NCI-H1048 (cell line): ENCODE measurements around the gene SYTL3.
"Not testable (repeated sequence)": the region's sequence is repeated elsewhere in the genome, so short reads cannot be mapped to it uniquely, and the experiment has no call there.

Experiments
- DNase-seq: peaks from one replicate; lab custom pipeline; 2025; lab: John Stamatoyannopoulos, UW

The SYTL3 gene

DNA sequence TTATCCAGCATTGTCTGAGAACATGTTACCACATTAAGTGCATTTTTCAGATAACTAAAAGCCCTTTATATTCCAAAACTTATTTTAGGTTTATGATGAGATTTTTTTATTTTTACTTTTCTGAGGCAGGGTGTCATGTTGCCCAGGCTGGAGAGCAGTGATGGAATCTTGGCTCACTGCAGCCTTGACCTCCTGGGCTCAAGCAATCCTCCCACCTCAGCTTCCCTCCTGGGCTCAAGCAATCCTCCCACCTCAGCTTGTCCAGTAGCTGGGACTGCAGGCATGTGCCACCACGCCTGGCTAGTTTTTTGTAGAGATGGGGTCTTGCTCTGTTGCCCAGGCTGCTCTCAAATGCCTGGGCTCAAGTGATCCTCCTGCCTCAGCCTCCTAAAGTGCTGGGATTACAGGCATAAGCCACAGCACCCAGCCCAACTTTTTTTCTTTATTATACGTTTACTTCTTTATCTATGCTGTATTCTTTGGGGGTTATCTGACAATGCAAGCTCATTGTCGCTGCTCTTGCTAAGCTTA, 11.5 kb upstream of the SYTL3 start:
- DNase-seq, result no peak

DNA sequence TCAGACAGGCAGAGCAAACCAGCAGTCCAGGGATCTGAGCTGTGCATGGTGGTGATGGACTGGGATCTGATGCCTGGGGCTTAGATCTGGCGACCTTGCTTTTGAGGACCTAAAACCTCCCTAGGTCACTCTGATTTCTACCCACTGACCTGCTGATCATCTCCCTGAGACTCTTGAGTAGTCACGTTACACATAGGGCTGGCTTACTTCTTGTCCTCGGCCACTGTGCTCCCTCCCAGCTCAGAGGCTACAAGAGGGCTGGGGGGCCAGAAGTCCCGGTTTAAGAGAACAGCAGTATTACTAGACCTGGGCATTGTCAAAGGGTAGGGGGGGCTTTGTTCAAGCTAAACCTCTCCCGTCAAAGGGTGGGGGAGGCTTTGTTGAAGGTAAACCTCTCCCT, 10.8 kb upstream of the SYTL3 start:
- no peak for DNase-seq

DNA sequence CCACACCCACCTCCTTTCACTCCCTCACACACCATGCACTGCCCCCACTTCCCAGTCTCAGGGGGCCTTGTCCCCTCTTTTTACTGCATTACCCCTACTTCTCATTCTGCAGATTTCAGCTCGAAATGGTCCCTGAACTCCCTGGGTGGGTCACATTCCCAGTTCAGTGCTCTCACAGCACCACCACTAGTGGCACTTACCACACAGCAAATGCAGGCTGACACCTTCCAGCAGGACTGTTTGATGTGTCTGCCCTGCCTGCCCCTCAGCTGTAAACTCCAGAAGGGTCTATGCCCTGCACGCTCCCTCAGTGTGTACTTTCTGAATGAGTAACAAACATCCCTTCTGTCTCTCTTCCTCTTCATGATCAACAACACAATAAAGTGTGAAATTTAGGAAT, 9.3 kb upstream of the SYTL3 start:
- no peak for DNase-seq

DNA sequence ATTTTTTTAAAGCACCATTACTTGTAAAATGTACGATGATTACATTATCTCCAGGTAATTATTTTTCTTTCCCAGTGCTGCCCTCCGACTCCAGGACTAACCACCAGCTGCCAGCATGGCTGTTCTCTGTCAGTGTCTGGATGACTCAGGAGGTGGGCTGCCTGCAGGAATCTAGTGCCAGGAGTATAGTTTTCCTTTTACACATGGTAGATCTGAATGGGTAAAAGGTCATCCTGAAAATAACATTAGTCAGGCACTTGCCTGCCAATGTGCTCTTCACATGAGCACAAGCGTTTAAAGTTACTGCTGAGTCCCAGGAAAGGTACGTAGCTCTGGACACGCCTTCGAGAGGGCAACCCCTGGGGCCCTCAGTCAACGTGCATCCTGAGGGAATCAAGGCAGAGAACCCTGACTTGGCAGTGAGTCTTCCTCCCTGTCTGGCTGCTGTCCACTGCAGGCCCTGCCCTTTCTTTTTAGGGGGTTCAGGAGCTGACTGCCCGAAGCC, 7.7 kb upstream of the SYTL3 start:
- DNase-seq, result no peak

DNA sequence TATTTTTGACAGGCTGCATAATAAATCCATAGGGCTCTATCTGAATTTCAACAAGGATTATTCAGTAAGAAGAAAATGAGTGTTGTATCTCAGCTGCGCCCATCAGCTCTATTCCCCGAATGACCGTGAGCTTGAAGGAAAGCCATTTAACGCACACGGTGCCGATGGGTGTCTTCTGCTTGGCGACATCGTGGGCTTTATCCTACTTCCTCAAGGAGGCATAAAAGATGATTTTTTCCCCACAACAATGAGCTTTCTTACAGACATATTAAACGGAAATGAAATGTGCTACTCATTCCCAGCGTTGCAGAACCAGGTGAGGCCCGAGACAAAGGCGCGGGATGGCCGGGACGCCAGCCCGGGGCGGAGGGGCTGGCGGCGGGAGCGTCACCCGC, 6.0 kb upstream of the SYTL3 start:
- DNase-seq, result no peak

DNA sequence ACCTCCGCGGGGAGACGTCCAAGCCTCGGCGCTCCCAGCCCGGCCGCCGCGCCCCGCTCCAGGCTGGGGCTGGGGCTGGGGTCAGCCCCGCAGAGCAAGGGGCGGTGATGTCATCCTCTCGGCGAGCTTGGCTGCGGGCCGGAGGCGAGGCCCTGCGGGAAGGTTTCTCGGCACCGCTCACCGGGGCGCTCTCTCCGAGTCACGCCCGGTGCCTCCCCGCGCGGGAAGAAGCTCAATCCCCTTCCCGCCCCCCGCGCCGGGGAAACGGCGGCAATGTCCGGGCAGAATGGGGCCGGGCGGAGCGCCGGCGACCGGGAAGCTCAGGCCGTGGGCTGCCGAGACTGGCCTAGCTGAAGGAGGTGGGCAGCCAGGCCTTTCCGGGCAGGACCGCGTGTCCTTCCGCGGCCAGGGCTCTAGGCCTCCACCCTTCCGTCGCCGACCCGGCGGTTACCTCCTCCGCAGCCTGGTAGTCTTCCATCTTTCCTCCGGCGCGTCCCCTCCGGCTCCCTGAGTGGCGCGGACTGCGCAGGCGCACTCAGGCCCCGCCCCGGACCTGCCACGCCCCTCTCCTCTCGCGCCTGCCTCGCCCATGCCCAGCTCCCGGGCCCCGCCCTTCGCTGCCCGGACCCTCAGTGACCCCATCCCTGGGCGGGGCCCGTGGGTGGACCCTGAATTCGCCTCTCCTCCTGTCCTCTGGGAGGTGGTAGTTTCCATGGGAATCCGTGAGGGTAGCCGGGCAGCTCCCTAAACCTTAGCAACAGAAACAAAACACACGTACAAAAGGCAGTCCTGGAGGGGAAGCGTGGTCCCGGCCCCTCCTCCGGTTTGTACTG, 5.4 kb upstream of the SYTL3 start, which contains the start of gene DYNLT1:
DYNLT1 (minus strand) TSS at position 513 of the 833 bp plus-strand sequence; CDS start at position 478, 35 bp downstream.
- DNase-seq, result peak; percentile 67

DNA sequence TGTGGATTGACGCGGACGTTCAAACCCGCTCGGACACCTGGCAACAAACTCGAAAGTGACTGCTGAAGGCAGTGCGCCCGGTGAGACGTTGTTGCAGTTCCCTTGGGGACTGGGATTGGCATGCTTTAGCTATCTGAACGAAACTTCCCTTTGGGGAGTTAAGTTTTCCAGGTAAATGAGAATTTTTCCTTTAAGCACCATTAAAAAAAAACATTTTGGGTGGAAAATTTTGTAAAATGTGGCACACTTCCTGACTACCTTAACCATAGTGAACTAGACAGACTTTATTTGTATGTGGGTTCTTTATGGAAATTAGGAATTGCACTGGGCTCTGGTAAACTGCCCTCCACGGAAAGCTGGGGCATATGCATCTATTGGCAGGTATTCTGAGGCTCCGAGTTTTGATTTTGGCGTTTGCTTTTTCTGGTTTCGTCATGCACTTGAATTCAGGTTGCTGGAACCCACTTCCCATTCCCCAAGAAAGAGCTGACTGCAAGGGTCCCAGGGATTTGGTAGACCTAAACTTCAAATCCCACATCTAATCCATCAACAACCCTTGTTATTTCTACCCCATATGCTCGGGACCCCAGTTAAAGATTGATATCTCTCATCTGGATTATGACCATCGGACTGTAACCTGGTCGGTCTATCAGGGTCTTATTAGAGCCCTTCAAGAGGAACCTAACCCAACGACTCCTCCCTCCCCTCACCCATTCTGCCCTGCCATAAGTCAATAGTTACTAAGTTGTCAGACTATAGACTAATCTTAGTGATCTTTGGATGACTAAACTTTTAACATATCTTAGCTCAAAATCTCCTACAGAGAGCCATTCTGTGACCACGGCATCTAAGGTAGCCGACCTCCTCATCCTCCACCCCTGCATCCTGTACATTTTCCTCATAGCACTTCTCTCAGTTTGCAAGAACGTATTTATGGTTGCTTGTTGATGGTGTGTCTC, 4.5 kb upstream of the SYTL3 start:
- no peak for DNase-seq

DNA sequence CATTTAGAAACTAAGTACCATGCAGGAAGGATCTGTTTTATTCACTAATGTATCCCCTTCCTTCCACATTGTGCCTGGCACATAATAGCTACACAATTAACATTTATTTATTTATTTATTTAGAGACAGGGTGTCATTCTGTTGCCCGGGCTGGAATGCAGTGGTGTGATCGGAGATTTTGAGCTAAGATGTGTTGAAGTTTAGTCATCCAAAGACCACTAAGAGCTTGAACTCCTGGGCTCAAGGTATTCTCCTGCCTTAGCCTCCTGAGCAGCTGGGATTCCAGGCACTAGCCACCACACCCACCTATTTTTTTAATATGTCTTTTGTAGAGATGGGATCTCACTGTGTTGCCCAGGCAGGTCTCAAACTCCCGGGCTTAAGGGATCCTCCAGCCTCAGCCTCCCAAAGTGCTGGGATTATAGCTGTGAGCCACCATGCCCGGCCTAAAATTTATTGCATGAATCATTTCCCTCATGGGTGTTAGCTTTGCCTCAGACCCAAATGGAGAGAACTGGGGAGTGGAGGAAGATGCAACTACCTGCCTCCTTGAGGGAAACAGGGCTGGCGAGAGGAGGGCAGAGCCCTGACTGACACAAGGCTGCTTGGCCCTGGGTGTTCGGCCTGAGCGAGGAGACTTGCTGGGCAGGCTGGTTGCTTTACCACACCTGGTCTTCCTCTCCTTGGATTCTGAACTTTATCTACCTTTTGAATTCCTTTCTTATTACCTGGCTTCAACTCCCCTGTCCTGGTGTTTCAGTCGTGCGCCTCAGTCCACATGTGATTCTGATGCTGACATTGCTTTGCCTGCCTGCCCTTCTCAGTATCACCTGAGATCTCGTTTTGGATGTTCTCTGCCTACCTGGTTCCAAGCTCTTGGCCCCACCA, 3.6 kb upstream of the SYTL3 start:
- DNase-seq, result no peak

DNA sequence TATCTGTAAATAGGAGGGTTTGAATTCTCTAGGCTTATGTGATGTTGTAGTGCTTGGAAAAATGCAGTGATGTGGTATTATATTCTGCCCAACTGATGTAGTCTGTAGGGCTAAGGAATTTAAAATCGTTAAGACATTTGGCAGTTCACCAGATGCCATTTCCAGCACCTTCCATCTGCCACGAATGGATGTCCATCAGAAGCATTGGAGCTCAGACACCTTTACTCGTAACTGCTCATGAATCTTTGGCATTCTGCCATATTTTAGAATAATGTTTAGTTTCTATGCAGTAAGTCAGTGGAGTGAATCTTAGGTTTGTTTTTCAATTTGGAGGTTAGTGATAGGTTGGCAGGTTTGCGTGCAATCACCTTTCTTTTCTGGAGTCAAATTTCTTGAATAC, 2.4 kb upstream of the SYTL3 start:
- DNase-seq, result no peak

DNA sequence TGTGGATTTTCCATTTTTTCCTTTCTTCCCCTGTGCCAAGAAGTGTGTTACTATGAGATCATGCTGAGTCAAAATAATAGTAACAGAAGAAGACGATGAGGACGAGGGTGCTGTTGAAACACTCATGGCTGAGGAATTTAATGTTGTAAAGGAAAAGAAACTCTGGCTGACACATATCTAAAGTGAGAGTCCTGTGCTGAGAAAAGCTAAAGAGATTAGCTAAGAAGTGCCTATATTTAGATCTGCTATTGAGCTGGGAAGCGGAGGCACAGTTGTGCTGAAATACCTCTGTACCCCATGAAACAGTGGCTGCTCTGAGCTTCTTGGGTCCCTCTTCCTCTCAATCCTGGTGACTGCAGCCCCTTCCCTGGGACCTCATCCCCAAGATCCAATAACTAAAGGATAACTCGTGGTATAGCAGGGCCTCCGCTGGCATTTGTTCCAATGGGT, 1.1 kb upstream of the SYTL3 start:
- DNase-seq, result no peak

DNA sequence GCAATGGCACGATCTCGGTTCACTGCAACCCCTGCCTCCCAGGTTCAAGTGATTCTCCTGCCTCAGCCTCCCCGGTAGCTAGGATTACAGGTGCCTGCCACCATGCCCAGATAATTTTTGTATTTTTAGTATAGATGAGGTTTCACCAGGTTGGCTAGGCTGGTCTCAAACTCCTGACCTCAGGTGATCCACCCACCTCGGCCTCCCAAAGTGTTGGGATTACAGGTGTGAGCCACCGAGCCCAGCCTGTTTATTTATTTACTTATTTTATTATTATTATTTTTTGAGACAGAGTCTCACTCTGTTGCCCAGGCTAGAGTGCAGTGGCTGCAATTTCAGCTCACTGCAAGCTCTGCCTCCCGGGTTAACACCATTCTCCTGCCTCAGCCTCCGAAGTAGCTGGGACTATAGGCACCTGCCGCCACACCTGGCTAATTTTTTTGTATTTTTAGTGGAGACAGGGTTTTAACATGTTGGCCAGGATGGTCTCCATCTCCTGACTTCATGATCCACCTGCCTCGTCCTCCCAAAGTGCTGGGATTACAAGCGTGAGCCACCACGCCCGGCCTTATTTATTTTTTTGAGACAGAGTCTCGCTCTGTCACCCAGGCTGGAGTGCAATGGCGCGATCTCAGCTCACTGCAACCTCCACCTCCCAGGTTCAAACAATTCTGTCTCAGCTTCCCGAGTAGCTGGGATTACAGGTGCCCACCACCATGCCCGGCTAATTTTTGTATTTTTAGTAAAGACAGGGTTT, 2.3 kb downstream of the SYTL3 start:
- DNase-seq, result not testable (repeated sequence)

DNA sequence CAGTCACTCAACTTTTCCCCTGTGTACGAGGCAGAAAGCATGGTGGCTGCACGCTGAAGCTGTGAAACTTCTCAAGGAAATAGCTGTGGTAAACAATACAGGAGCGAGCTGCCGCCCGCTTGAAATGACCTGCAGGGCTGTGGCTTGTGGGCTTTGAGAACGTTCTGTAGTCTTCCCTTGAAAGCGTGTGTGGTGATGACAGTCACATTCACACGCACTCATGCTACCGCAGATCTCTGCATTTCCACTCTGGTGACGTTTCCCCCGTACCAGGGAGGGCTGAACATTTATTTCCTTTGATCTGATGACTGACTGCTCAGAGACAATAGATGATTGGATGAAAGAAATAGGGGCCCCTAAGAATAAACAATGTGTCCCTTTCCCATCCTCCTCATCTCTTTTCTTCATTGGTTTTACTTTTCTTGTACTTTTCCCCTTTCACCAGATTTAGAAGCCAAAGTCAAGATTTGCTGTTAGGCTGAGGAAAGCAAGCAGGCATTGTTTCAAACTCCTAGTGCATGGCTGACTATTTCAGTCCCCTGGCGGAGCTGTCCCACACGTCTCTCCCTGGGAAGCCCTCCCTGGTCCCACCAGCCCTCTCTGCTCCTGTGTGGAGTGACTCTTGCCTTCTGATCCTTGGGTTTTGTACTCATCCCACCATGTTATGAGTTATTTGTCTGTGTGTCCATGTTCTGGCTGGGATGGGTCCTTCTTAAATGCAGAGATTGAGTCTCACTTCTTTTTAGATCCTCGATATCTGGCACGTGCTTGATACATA, 3.9 kb downstream of the SYTL3 start:
- DNase-seq, result no peak

DNA sequence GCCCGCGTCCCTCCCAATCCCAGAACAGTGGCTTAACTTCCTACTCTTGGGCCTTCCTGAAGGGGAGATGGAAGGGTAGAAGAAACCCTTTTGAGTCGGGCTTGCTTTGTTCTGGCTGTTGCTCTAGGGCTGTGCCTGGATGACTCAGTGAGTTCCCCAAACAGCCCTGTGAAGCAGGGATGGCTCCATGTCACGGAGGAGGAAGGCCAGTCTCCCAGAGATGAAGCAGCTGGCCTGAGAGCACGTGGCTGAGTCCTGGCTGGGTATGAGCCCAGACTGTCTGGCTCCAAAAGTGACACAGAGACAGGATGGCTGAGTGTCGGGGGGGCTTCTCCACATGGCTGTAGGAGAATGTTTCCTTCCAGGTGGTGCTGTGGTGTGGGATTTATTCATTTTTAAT, 4.6 kb downstream of the SYTL3 start:
- no peak for DNase-seq

DNA sequence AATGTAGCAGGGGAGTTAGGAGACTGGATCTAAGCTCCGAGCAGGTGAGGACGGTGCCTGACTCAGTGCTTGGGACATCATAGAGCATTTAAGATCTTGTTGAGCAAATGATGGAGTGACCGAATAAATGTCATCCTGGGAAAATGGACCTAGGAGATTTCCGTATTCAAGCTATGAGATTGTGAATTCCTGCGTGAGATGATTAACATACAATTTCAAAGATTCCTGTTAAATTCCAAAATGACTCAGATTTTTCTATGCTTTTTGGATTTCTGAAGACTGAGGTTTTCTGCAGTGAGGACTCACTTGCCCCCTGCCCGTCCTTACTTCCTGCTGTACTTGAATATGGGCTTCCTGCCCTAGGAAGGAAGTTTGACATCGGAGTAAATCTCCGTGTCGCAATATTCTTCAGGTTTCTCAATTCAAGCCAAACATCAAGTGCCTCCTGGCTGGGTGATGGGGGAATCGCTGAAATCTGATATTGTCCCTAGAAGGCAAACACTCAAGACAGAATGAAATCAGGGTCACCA, 5.2 kb downstream of the SYTL3 start:
- no peak for DNase-seq

DNA sequence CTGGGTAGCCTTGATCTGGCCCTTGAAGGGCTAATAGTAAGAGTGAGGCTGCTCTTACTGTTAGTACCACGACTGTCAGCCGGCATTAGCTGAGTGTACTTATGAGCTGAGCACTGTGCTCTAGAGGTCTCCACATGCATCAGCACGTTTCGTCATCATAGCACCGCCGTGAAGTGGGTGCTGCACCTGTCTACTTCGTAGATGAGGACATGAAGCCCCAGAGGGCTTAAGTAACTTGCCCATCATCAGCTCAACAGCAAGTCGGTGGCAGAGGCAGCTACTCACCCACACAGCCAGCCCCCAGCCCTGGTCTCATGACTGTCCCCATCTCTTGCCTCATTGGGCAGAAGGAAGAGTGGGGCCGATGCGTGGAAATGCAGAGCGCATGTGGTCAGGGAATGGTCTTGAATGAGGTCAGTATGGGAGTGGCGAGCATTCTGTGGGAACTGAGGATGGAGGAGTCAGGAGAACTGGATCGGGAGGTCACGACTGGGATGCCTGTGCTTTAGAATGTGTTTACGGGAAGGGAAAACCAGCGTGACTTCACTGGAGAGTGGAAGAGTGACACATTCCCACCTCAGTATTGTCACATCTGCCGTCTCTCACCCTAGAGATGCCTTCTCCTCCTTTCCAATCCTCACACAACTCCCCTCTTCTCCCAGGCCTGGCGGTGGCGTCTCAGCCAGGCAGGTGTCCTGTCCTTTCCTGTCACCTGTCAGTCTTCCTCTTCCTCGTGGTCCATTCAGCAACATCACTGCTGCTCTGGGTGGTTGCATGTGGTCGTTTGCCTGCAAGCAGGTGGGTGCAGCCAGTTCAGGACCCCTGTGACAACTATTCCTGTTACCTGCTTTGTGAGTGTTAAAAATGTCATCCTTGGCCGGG, 6.0 kb downstream of the SYTL3 start:
- DNase-seq, result no peak

DNA sequence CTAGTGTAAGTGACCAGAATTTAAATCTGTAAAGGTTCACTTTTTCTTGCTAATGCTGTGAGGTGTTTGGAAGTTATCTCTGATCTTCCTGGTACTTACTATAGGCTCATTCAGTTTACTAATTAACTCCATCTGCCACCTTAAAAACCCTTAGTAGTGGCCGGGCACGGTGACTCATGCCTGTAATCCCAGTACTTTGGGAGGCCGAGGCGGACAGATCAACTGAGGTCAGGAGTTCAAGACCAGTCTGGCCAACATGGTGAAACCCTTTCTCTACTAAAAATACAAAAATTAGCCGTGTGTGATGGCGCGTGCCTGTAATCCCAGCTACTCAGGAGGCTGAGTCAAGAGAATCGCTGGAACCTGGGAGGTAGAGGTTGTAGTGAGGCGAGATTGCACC, 7.1 kb downstream of the SYTL3 start:
- DNase-seq, result not testable (repeated sequence)

DNA sequence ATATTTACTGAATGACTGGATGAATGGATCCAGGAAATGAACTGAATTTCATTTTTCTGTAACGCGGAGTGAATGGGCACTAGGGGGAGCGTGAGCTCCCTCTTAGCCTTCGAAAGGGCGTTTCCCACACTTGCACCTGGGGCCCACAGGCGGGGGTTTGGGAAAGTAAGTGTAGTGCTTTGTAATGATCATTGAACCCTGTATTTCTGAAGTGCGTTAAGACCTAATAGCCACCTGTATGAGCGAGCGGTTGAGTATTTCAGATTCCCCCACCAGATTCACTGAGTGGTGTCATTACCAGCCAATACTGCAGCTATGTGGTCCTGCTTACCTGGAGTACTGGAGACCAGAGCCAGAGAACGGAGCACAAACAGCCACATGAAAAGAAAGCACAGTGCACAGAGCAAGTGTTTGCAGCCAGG, 10.5 kb downstream of the SYTL3 start:
- DNase-seq, result no peak

DNA sequence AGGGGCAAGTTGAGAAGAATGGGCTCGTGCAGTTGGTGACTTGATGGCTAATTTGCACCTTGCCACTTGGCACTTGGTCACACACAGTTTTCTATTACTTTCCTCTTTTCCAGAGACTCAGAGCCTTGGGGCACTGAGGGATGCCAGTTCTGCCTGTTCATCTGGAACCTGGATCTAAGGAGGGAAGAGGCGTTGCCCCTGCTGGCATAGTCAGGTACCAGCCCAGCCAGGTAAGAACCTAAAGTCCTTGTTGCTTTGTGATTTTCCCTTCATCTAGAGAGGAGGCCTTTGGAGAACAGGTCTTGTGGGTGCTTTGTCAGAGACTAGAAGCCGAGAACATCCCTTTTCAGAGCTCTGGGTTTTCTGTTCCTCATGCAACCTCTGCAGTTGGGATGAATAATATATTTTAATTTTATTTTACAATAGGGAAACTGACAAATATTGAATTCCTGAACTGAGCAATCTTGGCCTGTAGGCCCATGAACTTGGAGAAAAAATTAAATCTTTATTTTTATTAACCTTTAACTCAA, 11.4 kb downstream of the SYTL3 start:
- DNase-seq, result no peak
